Measurements from ENCODE around the gene NEUROD4.
"Not testable (repeated sequence)": the region's sequence is repeated elsewhere in the genome, so short reads cannot be mapped to it uniquely, and the experiment has no call there.

NEUROD4 gene

GRCh38 chr12:55019784-55020183, at the start of gene NEUROD4:
TSS of gene NEUROD4 (plus strand) at chr12:55019974. CDS start at chr12:55026440, 6,466 bp downstream.
- no peak for DNase-seq (ENCODE audit: low spot score)

- DNase-seq (ENCODE audit: low spot score) = no peak
Observed at GRCh38 chr12:54970741-54971140, 49.0 kb upstream of the NEUROD4 start.

- no peak for DNase-seq (ENCODE audit: low spot score)
Observed at GRCh38 chr12:54973556-54973955, 46.2 kb upstream of the NEUROD4 start.

GRCh38 chr12:54974279-54974678, 45.5 kb upstream of the NEUROD4 start:
- no peak for DNase-seq (ENCODE audit: low spot score)

GRCh38 chr12:54975272-54975671, 44.5 kb upstream of the NEUROD4 start:
- DNase-seq (ENCODE audit: low spot score) = no peak

GRCh38 chr12:54975875-54976274, 43.9 kb upstream of the NEUROD4 start:
- no peak for DNase-seq (ENCODE audit: low spot score)

- DNase-seq (ENCODE audit: low spot score) = no peak
Observed at GRCh38 chr12:54977155-54977554, 42.6 kb upstream of the NEUROD4 start.

- DNase-seq (ENCODE audit: low spot score) = no peak
Observed at GRCh38 chr12:54977857-54978256, 41.9 kb upstream of the NEUROD4 start.

- no peak for DNase-seq (ENCODE audit: low spot score)
Observed at GRCh38 chr12:54980341-54980740, 39.4 kb upstream of the NEUROD4 start.

- DNase-seq (ENCODE audit: low spot score) = no peak
Observed at GRCh38 chr12:54981796-54982195, 38.0 kb upstream of the NEUROD4 start.

GRCh38 chr12:54983536-54984101, 36.2 kb upstream of the NEUROD4 start:
- DNase-seq (ENCODE audit: low spot score) = no peak

GRCh38 chr12:54984658-54985376, 35.0 kb upstream of the NEUROD4 start, which contains the start of gene TESPA1:
TSS of gene TESPA1 (minus strand) at chr12:54984762. CDS start at chr12:54974562, 10,200 bp downstream.
- peak; percentile 85 for DNase-seq (ENCODE audit: low spot score)

GRCh38 chr12:54986773-54987172, 33.0 kb upstream of the NEUROD4 start:
- not testable (repeated sequence) for DNase-seq (ENCODE audit: low spot score)

GRCh38 chr12:54987611-54988231, 32.1 kb upstream of the NEUROD4 start:
- DNase-seq (ENCODE audit: low spot score) = no peak

GRCh38 chr12:54988402-54989054, 31.2 kb upstream of the NEUROD4 start:
- DNase-seq (ENCODE audit: low spot score) = no peak

- DNase-seq (ENCODE audit: low spot score) = no peak
Observed at GRCh38 chr12:54989829-54990228, 29.9 kb upstream of the NEUROD4 start.

GRCh38 chr12:54991161-54991990, 28.4 kb upstream of the NEUROD4 start:
- peak; percentile 46 for DNase-seq (ENCODE audit: low spot score)

GRCh38 chr12:54991991-54992375, 27.8 kb upstream of the NEUROD4 start:
- no peak for DNase-seq (ENCODE audit: low spot score)

- DNase-seq (ENCODE audit: low spot score) = peak; percentile 74
Observed at GRCh38 chr12:54993181-54993835, 26.5 kb upstream of the NEUROD4 start.

- no peak for DNase-seq (ENCODE audit: low spot score)
Observed at GRCh38 chr12:54996205-54996604, 23.6 kb upstream of the NEUROD4 start.

GRCh38 chr12:54997929-54998522, 21.7 kb upstream of the NEUROD4 start:
- DNase-seq (ENCODE audit: low spot score) = no peak
